ENCODE data around the gene ABCB8. TPM values are rescaled to one million over a fixed set of nuclear protein-coding genes. Genes with fewer than 3 reads are reported as not detected.

ABCB8 gene
- polyA plus RNA-seq, 1 of the 3 experiments (the other 2 are of a cell fraction), result 36.0 TPM

DNA sequence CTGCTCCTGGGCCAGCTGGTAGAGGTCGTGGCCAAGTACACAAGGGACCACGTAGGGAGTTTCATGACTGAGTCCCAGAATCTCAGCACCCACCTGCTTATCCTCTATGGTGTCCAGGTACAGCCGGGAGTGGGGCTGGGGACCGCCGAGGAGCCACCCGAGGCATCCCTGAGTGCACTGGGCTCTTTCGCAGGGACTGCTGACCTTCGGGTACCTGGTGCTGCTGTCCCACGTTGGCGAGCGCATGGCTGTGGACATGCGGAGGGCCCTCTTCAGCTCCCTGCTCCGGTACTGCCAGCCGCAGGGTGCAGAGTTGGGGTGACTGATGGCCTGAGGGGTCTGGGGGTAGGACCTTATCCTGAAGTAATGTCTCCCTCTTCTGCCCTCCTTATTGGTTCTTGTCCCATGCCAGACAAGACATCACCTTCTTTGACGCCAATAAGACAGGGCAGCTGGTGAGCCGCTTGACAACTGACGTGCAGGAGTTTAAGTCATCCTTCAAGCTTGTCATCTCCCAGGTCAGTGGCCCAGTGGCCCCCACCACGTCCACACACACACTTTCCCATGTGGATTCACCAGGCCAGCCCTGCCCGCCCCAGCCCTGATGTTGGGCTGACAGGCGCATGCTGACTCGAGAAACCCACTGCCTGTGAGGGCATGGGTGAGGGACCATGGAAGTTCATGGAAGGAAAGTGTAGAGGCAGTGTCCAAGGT lies 6.2 kb downstream of the ABCB8 start:
- TF ChIP-seq SIN3A (IDR thresholded peaks at IDR 0.05; ENCODE audit: borderline replicate concordance, low read depth, low read length), result no peak
- TF ChIP-seq JUND (IDR thresholded peaks at IDR 0.05), result no peak
- TF ChIP-seq, protein P1, sequence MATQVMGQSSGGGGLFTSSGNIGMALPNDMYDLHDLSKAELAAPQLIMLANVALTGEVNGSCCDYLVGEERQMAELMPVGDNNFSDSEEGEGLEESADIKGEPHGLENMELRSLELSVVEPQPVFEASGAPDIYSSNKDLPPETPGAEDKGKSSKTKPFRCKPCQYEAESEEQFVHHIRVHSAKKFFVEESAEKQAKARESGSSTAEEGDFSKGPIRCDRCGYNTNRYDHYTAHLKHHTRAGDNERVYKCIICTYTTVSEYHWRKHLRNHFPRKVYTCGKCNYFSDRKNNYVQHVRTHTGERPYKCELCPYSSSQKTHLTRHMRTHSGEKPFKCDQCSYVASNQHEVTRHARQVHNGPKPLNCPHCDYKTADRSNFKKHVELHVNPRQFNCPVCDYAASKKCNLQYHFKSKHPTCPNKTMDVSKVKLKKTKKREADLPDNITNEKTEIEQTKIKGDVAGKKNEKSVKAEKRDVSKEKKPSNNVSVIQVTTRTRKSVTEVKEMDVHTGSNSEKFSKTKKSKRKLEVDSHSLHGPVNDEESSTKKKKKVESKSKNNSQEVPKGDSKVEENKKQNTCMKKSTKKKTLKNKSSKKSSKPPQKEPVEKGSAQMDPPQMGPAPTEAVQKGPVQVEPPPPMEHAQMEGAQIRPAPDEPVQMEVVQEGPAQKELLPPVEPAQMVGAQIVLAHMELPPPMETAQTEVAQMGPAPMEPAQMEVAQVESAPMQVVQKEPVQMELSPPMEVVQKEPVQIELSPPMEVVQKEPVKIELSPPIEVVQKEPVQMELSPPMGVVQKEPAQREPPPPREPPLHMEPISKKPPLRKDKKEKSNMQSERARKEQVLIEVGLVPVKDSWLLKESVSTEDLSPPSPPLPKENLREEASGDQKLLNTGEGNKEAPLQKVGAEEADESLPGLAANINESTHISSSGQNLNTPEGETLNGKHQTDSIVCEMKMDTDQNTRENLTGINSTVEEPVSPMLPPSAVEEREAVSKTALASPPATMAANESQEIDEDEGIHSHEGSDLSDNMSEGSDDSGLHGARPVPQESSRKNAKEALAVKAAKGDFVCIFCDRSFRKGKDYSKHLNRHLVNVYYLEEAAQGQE (IDR thresholded peaks at IDR 0.05; ENCODE audit: low read depth, low read length), result no peak
- no peak for TF ChIP-seq TAF1 (IDR thresholded peaks at IDR 0.05; ENCODE audit: borderline replicate concordance, low read depth, low read length)
- TF ChIP-seq FOXM1 (IDR thresholded peaks at IDR 0.05; ENCODE audit: low read depth), result no peak
- POLR2A ChIA-PET, result interaction anchor here (1.3 kb wide), 1 partner anchor 11 kb away, joined by 3 read pairs; no protein-coding TSS in a partner anchor
- no peak for DNase-seq
- H3F3A ChIP-seq (replicated peaks; ENCODE audit: insufficient read depth), result peaks cover 18% of the 10 kb centered on the region
- no peak overlapping the region for H3K4me2 ChIP-seq
- H3K79me2 ChIP-seq (ENCODE audit: insufficient read depth), result peaks cover 36% of the 10 kb centered on the region
- peaks cover 13 to 23% of the 10 kb centered on the region in 2 experiments for H3K4me1 ChIP-seq (ENCODE audit: control insufficient read depth in 1 of 2, insufficient read depth in 2 of 2, low read depth in 1 of 2, low read length in 1 of 2)
- CTCF ChIA-PET, result interaction anchor here (1.2 to 9.5 kb wide), 3 partner anchors 16 to 81 kb away, joined by 4 to 59 read pairs (median 6); no protein-coding TSS in a partner anchor
- no peaks in the 10 kb centered on the region for H3K27me3 ChIP-seq (ENCODE audit: insufficient read depth)
- no peak overlapping the region for H3K27ac ChIP-seq (ENCODE audit: low read depth in 2 of 2, low read length in 1 of 2)
- no peaks in the 10 kb centered on the region for H4K20me1 ChIP-seq (ENCODE audit: insufficient read depth)
- no peak overlapping the region for H3K9ac ChIP-seq
- H2AFZ ChIP-seq (ENCODE audit: low read depth), result no peak overlapping the region
- H3K9me2 ChIP-seq, result no peaks in the 10 kb centered on the region
- WGBS (ENCODE audit: low lambda C conversion rate), result 93% methylated on average over 10 of the region's 21 CpGs
- H3K36me3 ChIP-seq (replicated peaks in 1 of 2; ENCODE audit: control insufficient read depth in 1 of 2, insufficient read depth in 2 of 2, low read length in 1 of 2), result peaks cover 12 to 52% of the 10 kb centered on the region in 2 experiments
- no peak overlapping the region for H3K4me3 ChIP-seq (ENCODE audit: low read depth in 2 of 2, low read length in 1 of 2)
- H3K9me3 ChIP-seq, result no peaks in the 10 kb centered on the region

DNA sequence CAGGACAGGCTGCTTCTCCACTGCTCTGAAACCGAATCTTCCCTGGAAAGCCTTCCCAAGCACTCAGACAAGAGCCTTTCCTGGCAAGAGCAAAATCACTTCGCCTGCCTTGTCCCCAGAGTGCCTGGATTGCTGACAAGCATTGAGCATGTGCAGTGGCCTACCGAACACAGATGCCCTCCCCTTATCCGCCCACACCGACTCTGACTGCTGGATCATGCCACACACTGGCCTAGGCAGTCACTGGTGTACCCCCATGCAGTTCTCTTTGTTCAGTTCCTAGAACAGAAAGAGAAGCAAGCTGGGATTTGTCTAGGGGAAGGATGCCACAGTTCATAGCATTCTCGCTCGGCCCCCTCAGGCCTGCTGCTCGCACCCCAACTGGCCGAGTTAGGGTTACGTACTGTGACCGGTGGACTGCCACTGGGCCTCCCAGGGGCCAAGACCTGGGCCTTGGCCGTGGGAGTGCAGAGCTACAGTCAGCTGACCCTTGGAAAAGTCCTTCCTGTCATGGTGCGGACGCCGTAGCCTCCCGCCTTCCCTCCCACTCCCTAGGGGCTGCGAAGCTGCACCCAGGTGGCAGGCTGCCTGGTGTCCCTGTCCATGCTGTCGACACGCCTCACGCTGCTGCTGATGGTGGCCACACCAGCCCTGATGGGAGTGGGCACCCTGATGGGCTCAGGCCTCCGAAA lies 6.9 kb downstream of the ABCB8 start:
- Histone ChIP-seq H4K20me1 (ENCODE audit: insufficient read depth) (no peaks in the 10 kb centered on the region), H3K9me2 (no peaks in the 10 kb centered on the region), H3K4me3 (ENCODE audit: low read depth in 2 of 2, low read length in 1 of 2) (no peak overlapping the region), H3K4me1 (ENCODE audit: control insufficient read depth in 1 of 2, insufficient read depth in 2 of 2, low read depth in 1 of 2, low read length in 1 of 2) (peaks cover 20 to 26% of the 10 kb centered on the region in 2 experiments), H2AFZ (ENCODE audit: low read depth) (no peak overlapping the region), H3F3A (replicated peaks; ENCODE audit: insufficient read depth) (peaks cover 25% of the 10 kb centered on the region), H3K27me3 (ENCODE audit: insufficient read depth) (no peaks in the 10 kb centered on the region), H3K9me3 (no peaks in the 10 kb centered on the region), H3K9ac (no peak overlapping the region), H3K79me2 (ENCODE audit: insufficient read depth) (peaks cover 29% of the 10 kb centered on the region), H3K4me2 (no peak overlapping the region), H3K36me3 (replicated peaks in 1 of 2; ENCODE audit: control insufficient read depth in 1 of 2, insufficient read depth in 2 of 2, low read length in 1 of 2) (peaks cover 12 to 52% of the 10 kb centered on the region in 2 experiments), H3K27ac (ENCODE audit: low read depth in 2 of 2, low read length in 1 of 2) (no peak overlapping the region)
- DNase-seq, result no peak
- ChIA-PET CTCF (interaction anchor here (1.7 to 9.5 kb wide), 2 partner anchors 17 to 25 kb away, joined by 3 to 59 read pairs; no protein-coding TSS in a partner anchor), POLR2A (interaction anchor here (1.3 kb wide), 1 partner anchor 10 kb away, joined by 3 read pairs; no protein-coding TSS in a partner anchor)
- WGBS (ENCODE audit: low lambda C conversion rate), result 89% methylated on average over 17 of the region's 21 CpGs
- no peak for TF ChIP-seq CTCF (IDR thresholded peaks at IDR 0.05)
- no peak for TF ChIP-seq MEF2A (IDR thresholded peaks at IDR 0.05; ENCODE audit: borderline replicate concordance, low read depth)
- TF ChIP-seq RAD21 (IDR thresholded peaks at IDR 0.05; ENCODE audit: low read length), result no peak
- no peak for TF ChIP-seq EZH2phosphoT487 (IDR thresholded peaks at IDR 0.05; ENCODE audit: borderline replicate concordance, low read depth)
- TF ChIP-seq TCF12 (IDR thresholded peaks at IDR 0.05), result no peak
- no peak for TF ChIP-seq MXI1 (IDR thresholded peaks at IDR 0.05; ENCODE audit: low read depth, low read length)
- TF ChIP-seq SIN3A (IDR thresholded peaks at IDR 0.05; ENCODE audit: borderline replicate concordance, low read depth, low read length), result no peak
- TF ChIP-seq ELF1 (IDR thresholded peaks at IDR 0.05), result no peak
- no peak for TF ChIP-seq MAX (IDR thresholded peaks at IDR 0.05; ENCODE audit: low read depth)
- no peak for TF ChIP-seq RXRA (IDR thresholded peaks at IDR 0.05; ENCODE audit: borderline replicate concordance, low read depth)
- TF ChIP-seq SMC3 (IDR thresholded peaks at IDR 0.05; ENCODE audit: low read depth, low read length), result no peak
- TF ChIP-seq, protein P2, sequence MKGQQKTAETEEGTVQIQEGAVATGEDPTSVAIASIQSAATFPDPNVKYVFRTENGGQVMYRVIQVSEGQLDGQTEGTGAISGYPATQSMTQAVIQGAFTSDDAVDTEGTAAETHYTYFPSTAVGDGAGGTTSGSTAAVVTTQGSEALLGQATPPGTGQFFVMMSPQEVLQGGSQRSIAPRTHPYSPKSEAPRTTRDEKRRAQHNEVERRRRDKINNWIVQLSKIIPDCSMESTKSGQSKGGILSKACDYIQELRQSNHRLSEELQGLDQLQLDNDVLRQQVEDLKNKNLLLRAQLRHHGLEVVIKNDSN (IDR thresholded peaks at IDR 0.05; ENCODE audit: borderline replicate concordance, low read depth), result no peak
- TF ChIP-seq TAF1 (IDR thresholded peaks at IDR 0.05; ENCODE audit: borderline replicate concordance, low read depth, low read length), result no peak
- TF ChIP-seq NFIC (IDR thresholded peaks at IDR 0.05; ENCODE audit: borderline replicate concordance), result no peak
- TF ChIP-seq, protein P3, sequence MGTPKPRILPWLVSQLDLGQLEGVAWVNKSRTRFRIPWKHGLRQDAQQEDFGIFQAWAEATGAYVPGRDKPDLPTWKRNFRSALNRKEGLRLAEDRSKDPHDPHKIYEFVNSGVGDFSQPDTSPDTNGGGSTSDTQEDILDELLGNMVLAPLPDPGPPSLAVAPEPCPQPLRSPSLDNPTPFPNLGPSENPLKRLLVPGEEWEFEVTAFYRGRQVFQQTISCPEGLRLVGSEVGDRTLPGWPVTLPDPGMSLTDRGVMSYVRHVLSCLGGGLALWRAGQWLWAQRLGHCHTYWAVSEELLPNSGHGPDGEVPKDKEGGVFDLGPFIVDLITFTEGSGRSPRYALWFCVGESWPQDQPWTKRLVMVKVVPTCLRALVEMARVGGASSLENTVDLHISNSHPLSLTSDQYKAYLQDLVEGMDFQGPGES (IDR thresholded peaks at IDR 0.05; ENCODE audit: low read depth, low read length), result no peak

Measured in SK-N-SH (cell line).